ENCODE measurements around the gene TNFAIP2. TPM values are rescaled to one million over a fixed set of nuclear protein-coding genes. Genes with fewer than 3 reads are reported as not detected.

TNFAIP2 gene
- total RNA-seq, 1 donor from 2014 or later, result 7.7 TPM

- intact Hi-C loops (cut with micrococcal nuclease), result no loop called here
Measured at GRCh38 chr14:103179094-103179493, 55.8 kb downstream of the TNFAIP2 start.

GRCh38 chr14:103180331-103180730 lies 57.1 kb downstream of the TNFAIP2 start:
- intact Hi-C loops (cut with micrococcal nuclease), result loop anchor here (10.0 kb wide), 2 partner anchors 104 to 106 kb away; no protein-coding TSS in a partner anchor

GRCh38 chr14:103184046-103184445 lies 60.8 kb downstream of the TNFAIP2 start:
- intact Hi-C loops (cut with micrococcal nuclease), result loop anchor here (2.0 to 10.0 kb wide), 3 partner anchors 101 to 489 kb away; no protein-coding TSS in a partner anchor

- intact Hi-C loops (cut with micrococcal nuclease), result loop anchor here (1.0 to 10.0 kb wide), 4 partner anchors 80 to 491 kb away; no protein-coding TSS in a partner anchor
Measured at GRCh38 chr14:103185051-103186029, 62.1 kb downstream of the TNFAIP2 start.

- intact Hi-C loops (cut with micrococcal nuclease), result loop anchor here (10.0 kb wide), 2 partner anchors 98 to 112 kb away; no protein-coding TSS in a partner anchor
Measured at GRCh38 chr14:103186241-103186822, 63.1 kb downstream of the TNFAIP2 start.

Other genes with a start within 250 kb of the TNFAIP2 start
- 1.0 and 1.2 TPM in 2 replicates for gene AMN, start 200.8 kb upstream of the TNFAIP2 start, total RNA-seq
- gene CDC42BPB, start 65.9 kb upstream of the TNFAIP2 start, total RNA-seq, result 0.95 and 1.2 TPM in 2 replicates
- gene LBHD2, start 39.3 kb upstream of the TNFAIP2 start, total RNA-seq, result not detected in 2 replicates
- gene EXOC3L4, start 28.7 kb upstream of the TNFAIP2 start, total RNA-seq, result not detected in 2 replicates
- gene EIF5, start 210.8 kb downstream of the TNFAIP2 start, total RNA-seq, result 200 and 208 TPM in 2 replicates